Natural killer cell (primary cell): ENCODE measurements around the gene RUNX2. TPM values are rescaled to one million over a fixed set of nuclear protein-coding genes. Genes with fewer than 3 reads are reported as not detected.

Experiments
- ATAC-seq, 3 donors: fragments of 150-1000 bp in 2 of 3; fragments of 200-7000 bp in 1 of 3; cut with Tn5 transposase; 1 replicate in 1 of 3; 2 replicates in 2 of 3; pipeline ENCODE4 v1.10.0; 2021; ENCODE audit warnings: mild to moderate bottlenecking in 2 of 3, moderate library complexity in 2 of 3
- DNase-seq, 2 donors: peaks; one replicate each; pipeline versions ENCODE4 v3.0.0 to v3.0.0-alpha.2; 2013 to 2021; ENCODE audit warnings: mixed read lengths in 1 of 2
- H3K27ac ChIP-seq: one replicate; pipeline ENCODE4 v1.5.1; 2013; ENCODE audit warnings: mild to moderate bottlenecking, low read length
- H3K27me3 ChIP-seq: one replicate; pipeline ENCODE4 v1.6.1; 2013; ENCODE audit warnings: low read length; ENCODE audit not compliant: control insufficient read depth, insufficient read depth
- H3K36me3 ChIP-seq: one replicate; pipeline ENCODE4 v1.6.1; 2013; ENCODE audit warnings: low read length; ENCODE audit not compliant: control insufficient read depth, insufficient read depth
- H3K4me1 ChIP-seq: one replicate; pipeline ENCODE4 v1.6.1; 2013; ENCODE audit warnings: low read length; ENCODE audit not compliant: control insufficient read depth, insufficient read depth
- H3K4me3 ChIP-seq: one replicate; pipeline ENCODE4 v1.5.1; 2013; ENCODE audit warnings: low read length
- H3K9me3 ChIP-seq: one replicate; pipeline ENCODE4 v1.6.1; 2013; ENCODE audit warnings: low read length; ENCODE audit not compliant: control insufficient read depth, insufficient read depth
- H3K27ac Mint-ChIP-seq, 2 donors: one replicate each; pipeline ENCODE4 v1.8.0; 2022; ENCODE audit warnings: mild to moderate bottlenecking in 2 of 2, mixed read lengths in 2 of 2, moderate library complexity in 1 of 2
- H3K27me3 Mint-ChIP-seq, 2 donors: one replicate each; pipeline ENCODE4 v1.8.0; 2022; ENCODE audit warnings: low read depth in 2 of 2, mixed read lengths in 2 of 2
- H3K36me3 Mint-ChIP-seq: one replicate; pipeline ENCODE4 v1.8.0; 2022; ENCODE audit warnings: mixed read lengths
- H3K4me1 Mint-ChIP-seq, 2 donors: one replicate each; pipeline ENCODE4 v1.8.0; 2022; ENCODE audit warnings: mixed read lengths in 2 of 2
- H3K4me3 Mint-ChIP-seq: one replicate; pipeline ENCODE4 v1.8.0; 2022; ENCODE audit warnings: mild to moderate bottlenecking, moderate library complexity, mixed read lengths
- H3K9me3 Mint-ChIP-seq, 2 donors: one replicate each; pipeline ENCODE4 v1.8.0; 2022; ENCODE audit warnings: mixed read lengths in 2 of 2
- WGBS: methylation state at CpG from one replicate; pipeline ENCODE4 v1.1.7; 2013; ENCODE audit warnings: missing lambda C conversion rate; ENCODE audit not compliant: insufficient coverage; 5-methylcytosine and 5-hydroxymethylcytosine counted together
- intact Hi-C: fragments of 100-400 bp; cut with micrococcal nuclease; formaldehyde crosslinking; loops from one replicate; pipeline ENCODE4 v1.14.2; 2022
- total RNA-seq, 4 donors: library from RNA; stranded (reverse); fragments of 120-200 nt in 1 of 4; gene quantifications; one replicate each; pipeline versions ENCODE4 v1.2.3 to v1.2.4, GENCODE V29; 2013 to 2022
- TF ChIP-seq, protein P1 (sequence below): fragments of 200-600 bp; IDR thresholded peaks from one replicate; pipeline ENCODE4 v1.8.0; 2022; ENCODE audit warnings: antibody characterized with exemption

The RUNX2 gene
- total RNA-seq, 3 donors from 2014 or later (not counting 1 experiment from before 2014, with no cell fraction given) = 5.0 to 19.2 (median 7.0) TPM

DNA sequence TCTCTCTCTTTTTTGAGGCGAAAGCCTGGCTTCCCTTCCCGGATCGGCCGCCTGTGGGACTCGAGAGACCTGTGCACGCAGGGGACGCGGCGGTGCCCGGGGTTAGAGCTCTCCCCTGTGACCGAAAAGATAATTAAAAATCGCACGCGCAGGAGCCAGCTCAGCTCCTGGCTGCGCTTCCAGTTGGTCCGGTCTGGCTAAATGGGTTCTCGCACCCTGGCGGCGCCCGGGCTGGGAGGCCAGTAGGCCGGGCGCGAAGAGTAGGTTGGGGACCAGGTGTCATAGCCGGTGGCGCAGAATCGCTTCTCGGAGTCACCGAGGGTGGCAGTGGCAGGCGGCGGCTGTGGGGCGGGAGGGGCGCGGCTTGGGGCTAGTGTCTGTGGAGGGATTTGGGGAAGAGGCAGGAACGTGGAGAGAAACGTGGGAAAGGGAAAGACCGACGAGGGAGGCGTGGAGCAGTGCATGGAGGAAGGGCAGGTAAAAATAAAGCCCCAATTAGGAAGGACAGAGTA, 91.5 kb downstream of the RUNX2 start:
- intact Hi-C loops = loop anchor here (5.0 kb wide), 2 partner anchors 258 to 762 kb away; no protein-coding TSS in a partner anchor
- DNase-seq (peak; percentile 26 to 75), ATAC-seq (peak; percentile 20 to 28 (median 23))
- Mint-ChIP-seq H3K9me3 (no peaks in the 10 kb centered on the region), H3K27ac (peak overlapping the region in 1 of 2 donors; percentile 45), H3K4me1 (peaks cover 21 to 57% of the 10 kb centered on the region in 2 donors), H3K4me3 (peak overlapping the region; percentile 94), H3K27me3 (peaks cover 57 to 59% of the 10 kb centered on the region in 2 donors), H3K36me3 (no peaks in the 10 kb centered on the region)
- H3K4me3 ChIP-seq = peak overlapping the region; percentile 51
- H3K4me1 ChIP-seq = peaks cover 49% of the 10 kb centered on the region
- peaks cover 13% of the 10 kb centered on the region for H3K27me3 ChIP-seq
- no peaks in the 10 kb centered on the region for H3K9me3 ChIP-seq
- H3K36me3 ChIP-seq = no peaks in the 10 kb centered on the region
- TF ChIP-seq, protein P1, sequence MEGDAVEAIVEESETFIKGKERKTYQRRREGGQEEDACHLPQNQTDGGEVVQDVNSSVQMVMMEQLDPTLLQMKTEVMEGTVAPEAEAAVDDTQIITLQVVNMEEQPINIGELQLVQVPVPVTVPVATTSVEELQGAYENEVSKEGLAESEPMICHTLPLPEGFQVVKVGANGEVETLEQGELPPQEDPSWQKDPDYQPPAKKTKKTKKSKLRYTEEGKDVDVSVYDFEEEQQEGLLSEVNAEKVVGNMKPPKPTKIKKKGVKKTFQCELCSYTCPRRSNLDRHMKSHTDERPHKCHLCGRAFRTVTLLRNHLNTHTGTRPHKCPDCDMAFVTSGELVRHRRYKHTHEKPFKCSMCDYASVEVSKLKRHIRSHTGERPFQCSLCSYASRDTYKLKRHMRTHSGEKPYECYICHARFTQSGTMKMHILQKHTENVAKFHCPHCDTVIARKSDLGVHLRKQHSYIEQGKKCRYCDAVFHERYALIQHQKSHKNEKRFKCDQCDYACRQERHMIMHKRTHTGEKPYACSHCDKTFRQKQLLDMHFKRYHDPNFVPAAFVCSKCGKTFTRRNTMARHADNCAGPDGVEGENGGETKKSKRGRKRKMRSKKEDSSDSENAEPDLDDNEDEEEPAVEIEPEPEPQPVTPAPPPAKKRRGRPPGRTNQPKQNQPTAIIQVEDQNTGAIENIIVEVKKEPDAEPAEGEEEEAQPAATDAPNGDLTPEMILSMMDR = no peak
- WGBS = 2% methylated on average over 37 of the region's 38 CpGs
- H3K27ac ChIP-seq = peak overlapping the region; percentile 22

DNA sequence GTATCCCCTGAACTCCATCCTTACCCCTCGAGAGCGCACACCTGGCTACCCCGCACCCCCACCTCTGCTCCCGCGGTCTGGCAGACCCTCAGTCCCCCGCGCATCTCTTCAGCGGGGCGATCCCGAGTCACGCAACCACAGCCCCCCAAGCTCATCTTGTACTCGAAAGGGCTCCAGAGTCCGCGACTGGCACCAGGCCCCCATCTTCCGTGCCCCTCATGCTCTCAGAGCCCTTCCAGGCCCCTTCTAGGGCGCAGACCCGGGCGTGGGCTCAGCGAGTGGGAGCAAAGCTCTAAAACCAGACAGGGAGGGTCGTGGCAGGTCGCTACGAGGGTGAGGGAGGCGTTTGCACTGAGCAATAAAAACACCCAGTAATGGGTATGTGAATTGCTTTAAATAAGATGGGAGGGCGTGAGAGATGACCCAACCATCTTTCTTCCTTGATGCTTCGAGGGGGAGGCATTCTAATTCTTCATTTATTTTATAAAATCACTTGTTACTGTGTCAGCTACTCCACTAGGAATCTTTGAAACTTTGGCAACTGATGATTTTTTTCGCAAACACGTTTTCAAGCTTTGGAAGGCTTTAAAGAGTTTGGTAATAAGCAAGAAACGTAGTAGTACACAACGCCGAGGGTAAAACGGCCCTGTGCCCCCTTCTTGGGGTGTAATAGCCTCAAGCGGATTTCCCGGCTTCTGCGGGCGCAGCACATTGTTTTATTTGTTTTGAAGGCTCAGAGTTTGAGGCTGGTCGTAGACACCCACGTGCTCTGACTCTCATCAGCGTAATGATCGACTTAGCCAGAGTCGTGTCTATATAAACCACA, 92.2 kb downstream of the RUNX2 start:
- peaks cover 48% of the 10 kb centered on the region for H3K4me1 ChIP-seq
- H3K36me3 Mint-ChIP-seq = no peaks in the 10 kb centered on the region

DNA sequence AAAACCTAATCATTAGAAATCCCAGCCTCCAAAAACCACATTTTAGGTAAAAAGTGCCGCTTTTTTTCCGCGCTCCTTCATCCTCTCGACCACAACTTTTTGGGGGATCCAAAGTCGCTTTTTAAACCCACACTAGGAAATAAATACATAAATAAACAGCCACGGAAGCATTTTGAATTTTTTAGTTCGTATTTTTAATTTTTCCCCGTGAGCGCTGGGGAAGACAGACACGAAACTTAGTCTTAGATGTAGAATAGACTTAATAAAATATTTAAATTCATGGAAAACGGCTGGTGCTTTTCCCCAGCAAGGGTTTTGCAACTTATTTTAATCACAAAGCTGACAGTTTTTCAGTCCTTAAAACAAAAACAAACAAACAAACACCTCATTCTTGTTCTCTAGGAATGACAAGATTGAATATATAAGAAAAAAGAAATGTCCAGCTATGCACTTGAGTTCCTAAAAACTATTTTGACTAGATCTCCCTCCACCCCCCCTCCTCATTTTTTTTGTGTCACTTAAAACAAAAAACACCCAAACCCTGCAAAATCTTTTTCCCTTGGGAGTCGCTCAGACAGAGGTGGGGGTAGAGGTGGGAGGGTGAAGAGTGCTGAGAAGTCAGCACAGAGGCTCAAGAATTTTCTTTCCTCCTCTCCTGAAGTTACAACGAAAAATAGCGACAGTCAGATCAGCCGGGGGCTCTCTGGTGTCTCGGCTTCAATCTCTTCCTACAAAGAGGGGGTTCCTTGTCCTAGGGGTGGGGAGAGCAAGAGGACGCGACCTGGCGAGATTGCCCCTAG, 93.0 kb downstream of the RUNX2 start:
- H3K27me3 Mint-ChIP-seq = peaks cover 47 to 49% of the 10 kb centered on the region in 2 donors
- no peaks in the 10 kb centered on the region for H3K9me3 Mint-ChIP-seq
- intact Hi-C loops = loop anchor here (5.0 kb wide), 1 partner anchor 256 kb away; no protein-coding TSS in a partner anchor
- DNase-seq (no peak), ATAC-seq (no peak)
- H3K4me3 Mint-ChIP-seq = peak overlapping the region; percentile 94
- Histone ChIP-seq H3K9me3 (no peaks in the 10 kb centered on the region), H3K27me3 (peaks cover 13% of the 10 kb centered on the region), H3K4me3 (peak overlapping the region; percentile 51), H3K4me1 (peaks cover 46% of the 10 kb centered on the region), H3K36me3 (no peaks in the 10 kb centered on the region), H3K27ac (peak overlapping the region; percentile 50)
- H3K27ac Mint-ChIP-seq = peak overlapping the region; percentile 66 to 87
- 2% methylated on average over 15 of the region's 19 CpGs for WGBS
- H3K36me3 Mint-ChIP-seq = no peaks in the 10 kb centered on the region
- TF ChIP-seq, protein P1 = no peak
- H3K4me1 Mint-ChIP-seq = peaks cover 21 to 56% of the 10 kb centered on the region in 2 donors

More for the DNA sequence above, 92.2 kb downstream of the RUNX2 start:
- Mint-ChIP-seq H3K27me3 (peaks cover 55 to 56% of the 10 kb centered on the region in 2 donors), H3K9me3 (no peaks in the 10 kb centered on the region), H3K27ac (peak overlapping the region; percentile 66 to 87), H3K4me3 (peak overlapping the region; percentile 94), H3K4me1 (peaks cover 21 to 62% of the 10 kb centered on the region in 2 donors)
- Histone ChIP-seq H3K36me3 (no peaks in the 10 kb centered on the region), H3K9me3 (no peaks in the 10 kb centered on the region), H3K27me3 (peaks cover 13% of the 10 kb centered on the region), H3K4me3 (peak overlapping the region; percentile 51), H3K27ac (peak overlapping the region; percentile 50)
- WGBS = 3% methylated on average over 38 of the region's 40 CpGs
- TF ChIP-seq, protein P1 = no peak
- DNase-seq (peak in 1 of 2 donors; percentile 80), ATAC-seq (peak in 1 of 3 donors; percentile 23)
- intact Hi-C loops = loop anchor here (5.0 kb wide), 1 partner anchor 257 kb away; no protein-coding TSS in a partner anchor
